B cell (primary cell): ENCODE measurements around the gene TIMM10. TPM values are rescaled to one million over a fixed set of nuclear protein-coding genes. Genes with fewer than 3 reads are reported as not detected.

Source experiments
- ATAC-seq: fragments of 200-7000 bp; cut with Tn5 transposase; one replicate; pipeline ENCODE4 v1.10.0; 2021; ENCODE audit warnings: low read depth, mild to moderate bottlenecking, moderate number of reproducible peaks, moderate library complexity
- CTCF ChIA-PET: fragments of 350-600 bp; sonication (Branson Sonifier 250); formaldehyde crosslinking; loops from one replicate; lab custom pipeline; 2021; ENCODE audit warnings: antibody characterized with exemption, inconsistent platforms; lab: Charles Lee
- POLR2A ChIA-PET: fragments of 350-600 bp; sonication (Branson Sonifier 250); formaldehyde crosslinking; loops from one replicate; lab custom pipeline; 2021; ENCODE audit warnings: antibody characterized with exemption; lab: Charles Lee
- DNase-seq: peaks from one replicate; pipeline ENCODE4 v3.0.0; 2013
- H2AFZ ChIP-seq: 2 replicates; pipeline ENCODE4 v1.6.1; 2012; ENCODE audit warnings: mild to moderate bottlenecking, low read depth, low read length; ENCODE audit not compliant: insufficient read depth, poor library complexity, severe bottlenecking
- H3K27ac ChIP-seq, 2 donors: 1 replicate in 1 of 2; 2 replicates in 1 of 2; pipeline ENCODE4 v1.5.1; 2012 to 2013; ENCODE audit warnings: low read length in 2 of 2, mild to moderate bottlenecking in 2 of 2, moderate library complexity in 1 of 2
- H3K27me3 ChIP-seq, 4 experiments: fragments of 200-600 bp in 1 of 4; sonication (generic) in 1 of 4; replicated peaks in 1 of 4; 1 replicate in 2 of 4; 2 replicates in 2 of 4; pipeline versions ENCODE4 v1.6.1 to v1.7.0; 2013 to 2016; ENCODE audit warnings: low read length in 3 of 4, mild to moderate bottlenecking in 2 of 4, mixed read lengths in 1 of 4, moderate library complexity in 1 of 4; ENCODE audit not compliant: insufficient read depth in 4 of 4, control insufficient read depth in 3 of 4; ENCODE audit errors: control extremely low read depth in 1 of 4
- H3K36me3 ChIP-seq, 2 experiments: replicated peaks in 1 of 2; 1 replicate in 1 of 2; 2 replicates in 1 of 2; pipeline versions ENCODE4 v1.6.1 to v1.7.1; 2013; ENCODE audit warnings: low read length in 1 of 2; ENCODE audit not compliant: insufficient read depth in 2 of 2, control insufficient read depth in 1 of 2; ENCODE audit errors: control extremely low read depth in 1 of 2, extremely low read depth in 1 of 2
- H3K4me1 ChIP-seq, 2 donors: fragments of 200-600 bp in 1 of 2; sonication (generic) in 1 of 2; 1 replicate in 1 of 2; 2 replicates in 1 of 2; pipeline versions ENCODE4 v1.5.1 to v1.6.1; 2013 to 2017; ENCODE audit warnings: low read length in 2 of 2; ENCODE audit not compliant: control insufficient read depth in 2 of 2, insufficient read depth in 2 of 2
- H3K4me2 ChIP-seq: replicated peaks from 2 replicates; pipeline ENCODE3; 2012; ENCODE audit warnings: mild to moderate bottlenecking, low read depth, low read length; ENCODE audit not compliant: poor library complexity, severe bottlenecking
- H3K4me3 ChIP-seq, 5 experiments: fragments of 200-600 bp in 1 of 5; sonication (generic) in 1 of 5; 1 replicate in 3 of 5; 2 replicates in 2 of 5; pipeline versions ENCODE4 v1.5.1 to v1.7.0; 2011 to 2016; ENCODE audit warnings: low read length in 4 of 5, mild to moderate bottlenecking in 4 of 5, low read depth in 2 of 5, control low read depth in 1 of 5, moderate library complexity in 1 of 5; ENCODE audit not compliant: insufficient read depth in 1 of 5; ENCODE audit errors: control extremely low read depth in 1 of 5, extremely low read depth in 1 of 5
- H3K79me2 ChIP-seq: fragments of 200-600 bp; sonication (generic); one replicate; pipeline ENCODE4 v1.6.0; 2016; ENCODE audit warnings: low read length; ENCODE audit not compliant: control insufficient read depth, insufficient read depth
- H3K9ac ChIP-seq: fragments of 200-600 bp; sonication (generic); 2 replicates; pipeline ENCODE4 v1.6.1; 2017; ENCODE audit warnings: mild to moderate bottlenecking, low read length, moderate library complexity
- H3K9me3 ChIP-seq, 3 donors: one replicate each; pipeline versions ENCODE4 v1.6.1 to v1.7.1; 2013; ENCODE audit warnings: low read length in 2 of 3; ENCODE audit not compliant: control insufficient read depth in 2 of 3, insufficient read depth in 1 of 3; ENCODE audit errors: control extremely low read depth in 1 of 3
- H4K20me1 ChIP-seq: 2 replicates; pipeline ENCODE4 v1.6.0; 2012; ENCODE audit warnings: mild to moderate bottlenecking, low read length; ENCODE audit not compliant: insufficient read depth, control insufficient read depth, poor library complexity, severe bottlenecking
- H3K27ac Mint-ChIP-seq: one replicate; pipeline ENCODE4 v1.8.0; 2021; ENCODE audit warnings: mixed read lengths
- H3K27me3 Mint-ChIP-seq: one replicate; pipeline ENCODE4 v1.8.0; 2021; ENCODE audit warnings: mixed read lengths
- H3K4me1 Mint-ChIP-seq: one replicate; pipeline ENCODE4 v1.8.0; 2021; ENCODE audit warnings: mixed read lengths
- H3K4me3 Mint-ChIP-seq: one replicate; pipeline ENCODE4 v1.8.0; 2021; ENCODE audit warnings: mixed read lengths
- H3K9me3 Mint-ChIP-seq: one replicate; pipeline ENCODE4 v1.8.0; 2022; ENCODE audit warnings: mixed read lengths; ENCODE audit not compliant: insufficient read depth
- CTCF ChIP-seq: fragments of 200-600 bp; IDR thresholded peaks from one replicate; pipeline ENCODE4 v1.8.0; 2022; ENCODE audit warnings: antibody characterized with exemption, mild to moderate bottlenecking
- EZH2 ChIP-seq: IDR thresholded peaks from 2 replicates; pipeline ENCODE4 v1.6.1; 2012; ENCODE audit warnings: borderline replicate concordance, low read depth, mild to moderate bottlenecking, moderate library complexity, low read length; ENCODE audit not compliant: insufficient read depth, poor library complexity, severe bottlenecking
- WGBS: methylation state at CpG from one replicate; pipeline ENCODE4 v1.1.5; 2013; ENCODE audit warnings: missing lambda C conversion rate; ENCODE audit not compliant: insufficient coverage; 5-methylcytosine and 5-hydroxymethylcytosine counted together
- intact Hi-C: fragments of 100-400 bp; cut with micrococcal nuclease; formaldehyde crosslinking; loops from one replicate; pipeline ENCODE4 v1.10.0; 2022
- polyA plus RNA-seq: library from polyadenylated mRNA; depleted of rRNA; stranded (reverse); fragments of >200 nt; gene quantifications from 2 replicates; pipeline ENCODE4 v1.2.3, GENCODE V29; 2012
- total RNA-seq, 2 donors: library from RNA; stranded (reverse); fragments of 120-200 nt in 1 of 2; gene quantifications; 1 replicate in 1 of 2; 2 replicates in 1 of 2; pipeline versions ENCODE4 v1.2.3 to v1.2.4, GENCODE V29; 2013 to 2022

TIMM10 gene
- total and polyA plus RNA-seq, 2 donors (not counting 1 experiment from before 2014, with no cell fraction given) = 36.5 to 39.6 TPM

GRCh38 chr11:57512646-57513451 lies 17.7 kb downstream of the TIMM10 start:
- ATAC-seq (no peak), DNase-seq (no peak)
- TF ChIP-seq EZH2 (no peak), CTCF (no peak)
- 100% methylated on average over 3 of the region's 12 CpGs for WGBS
- Histone ChIP-seq H4K20me1 (no peaks in the 10 kb centered on the region), H3K79me2 (no peaks in the 10 kb centered on the region), H3K27ac (no peak overlapping the region), H3K4me3 (no peak overlapping the region), H3K4me1 (peaks cover 6 to 22% of the 10 kb centered on the region in 2 donors), H3K27me3 (no peaks in the 10 kb centered on the region), H3K36me3 (no peaks in the 10 kb centered on the region), H3K9ac (no peak overlapping the region), H3K4me2 (no peak overlapping the region), H3K9me3 (no peaks in the 10 kb centered on the region), H2AFZ (no peak overlapping the region)
- H3K27me3 Mint-ChIP-seq = no peaks in the 10 kb centered on the region
- POLR2A ChIA-PET = interaction anchor here (0.6 to 2.1 kb wide), 2 partner anchors 19 to 55 kb away, joined by 4 to 7 read pairs; no protein-coding TSS in a partner anchor
- H3K27ac Mint-ChIP-seq = no peak overlapping the region
- H3K4me1 Mint-ChIP-seq = peaks cover 30% of the 10 kb centered on the region
- H3K4me3 Mint-ChIP-seq = peak overlapping the region; percentile 77
- H3K9me3 Mint-ChIP-seq = no peaks in the 10 kb centered on the region
- intact Hi-C loops = no loop called here
- CTCF ChIA-PET = interaction anchor here (2.4 to 6.6 kb wide), 3 partner anchors 15 to 55 kb away, joined by 17 to 98 read pairs (median 47); partner anchors contain the start of gene TIMM10
